Measurements from ENCODE around the gene LRRC8E.

DNA sequence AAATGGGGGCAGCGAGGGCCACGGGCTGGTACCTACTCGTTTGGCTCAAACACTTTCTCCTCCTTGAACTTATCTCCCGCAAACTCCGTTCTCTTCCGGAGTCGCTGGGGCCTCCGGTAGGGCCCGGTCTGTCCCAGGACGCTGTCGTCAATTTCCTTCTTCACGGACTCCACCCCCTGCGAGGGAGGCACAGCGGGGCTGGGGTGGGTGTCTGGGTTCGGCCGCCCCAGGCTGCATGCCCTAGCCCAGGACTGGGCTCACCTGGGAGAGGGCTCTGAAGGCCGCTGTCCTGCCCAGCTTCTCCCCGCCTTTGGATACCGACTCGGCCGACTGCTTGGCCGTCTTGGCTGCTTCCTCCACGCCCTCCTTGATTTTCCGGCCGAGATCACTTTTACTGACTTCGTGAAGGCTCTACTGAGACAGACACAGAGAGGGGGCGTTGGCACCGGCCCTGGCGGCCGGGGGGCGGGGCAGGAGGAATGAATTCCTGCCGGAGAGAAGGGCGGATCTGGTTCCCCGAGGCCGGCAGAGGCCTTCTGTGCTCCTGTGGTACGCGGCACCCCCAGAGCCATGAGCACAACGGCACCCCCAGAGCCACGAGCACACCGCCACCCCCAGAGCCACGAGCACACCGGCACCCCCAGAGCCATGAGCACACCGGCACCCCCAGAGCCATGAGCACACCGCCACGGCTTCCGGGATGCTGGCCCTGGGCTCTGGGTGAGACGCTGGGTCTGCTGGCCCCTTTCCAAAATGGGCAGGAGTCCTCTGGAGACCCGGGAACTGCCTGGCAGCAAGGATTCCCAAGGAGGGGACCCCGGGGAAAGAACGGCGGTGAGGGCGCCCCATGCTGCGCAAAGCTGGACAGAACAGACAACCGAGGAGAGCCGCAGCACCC, 45.8 kb downstream of the LRRC8E start:
- TF ChIP-seq GATA2 (IDR thresholded peaks at IDR 0.05; ENCODE audit: low read depth, low read length) (no peak), GATA3 (IDR thresholded peaks at IDR 0.05; ENCODE audit: low read depth, low read length) (no peak)
